PC-3 (cell line): ENCODE measurements around the gene GABRD.

Experiments
- EZH2 ChIP-seq: fragments of 300-600 bp; sonication (generic); IDR thresholded peaks from one replicate; pipeline ENCODE4 v1.6.1; 2017; ENCODE audit warnings: antibody characterized with exemption, mild to moderate bottlenecking, low read length; ENCODE audit not compliant: unreplicated experiment
- TF ChIP-seq, protein P1 (sequence below): fragments of 300-600 bp; sonication (generic); conservative IDR thresholded peaks from 2 replicates; pipeline ENCODE4 v1.5.1; 2017; ENCODE audit warnings: antibody characterized with exemption, low read depth, mild to moderate bottlenecking, low read length

GRCh38 chr1:2025491-2025981, 6.4 kb downstream of the GABRD start:
- TF ChIP-seq, protein P1, sequence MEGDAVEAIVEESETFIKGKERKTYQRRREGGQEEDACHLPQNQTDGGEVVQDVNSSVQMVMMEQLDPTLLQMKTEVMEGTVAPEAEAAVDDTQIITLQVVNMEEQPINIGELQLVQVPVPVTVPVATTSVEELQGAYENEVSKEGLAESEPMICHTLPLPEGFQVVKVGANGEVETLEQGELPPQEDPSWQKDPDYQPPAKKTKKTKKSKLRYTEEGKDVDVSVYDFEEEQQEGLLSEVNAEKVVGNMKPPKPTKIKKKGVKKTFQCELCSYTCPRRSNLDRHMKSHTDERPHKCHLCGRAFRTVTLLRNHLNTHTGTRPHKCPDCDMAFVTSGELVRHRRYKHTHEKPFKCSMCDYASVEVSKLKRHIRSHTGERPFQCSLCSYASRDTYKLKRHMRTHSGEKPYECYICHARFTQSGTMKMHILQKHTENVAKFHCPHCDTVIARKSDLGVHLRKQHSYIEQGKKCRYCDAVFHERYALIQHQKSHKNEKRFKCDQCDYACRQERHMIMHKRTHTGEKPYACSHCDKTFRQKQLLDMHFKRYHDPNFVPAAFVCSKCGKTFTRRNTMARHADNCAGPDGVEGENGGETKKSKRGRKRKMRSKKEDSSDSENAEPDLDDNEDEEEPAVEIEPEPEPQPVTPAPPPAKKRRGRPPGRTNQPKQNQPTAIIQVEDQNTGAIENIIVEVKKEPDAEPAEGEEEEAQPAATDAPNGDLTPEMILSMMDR, result no peak
- TF ChIP-seq EZH2, result no peak
